HepG2 (cell line): ENCODE results near the gene SALL4. TPM values are rescaled to one million over a fixed set of nuclear protein-coding genes. Genes with fewer than 3 reads are reported as not detected.

Experiments used
- ATF3 ChIP-seq: sonication (generic); formaldehyde crosslinking; IDR thresholded peaks from 2 replicates; pipeline ENCODE4 v1.4.0; 2020; ENCODE audit warnings: missing genetic modification reagents
- CBX5 ChIP-seq: sonication (generic); formaldehyde crosslinking; IDR thresholded peaks from 2 replicates; pipeline ENCODE4 v1.4.0; 2020; ENCODE audit warnings: missing genetic modification reagents, borderline replicate concordance
- FOXC1 ChIP-seq: sonication (generic); formaldehyde crosslinking; IDR thresholded peaks from 2 replicates; pipeline ENCODE4 v1.8.0; 2022; ENCODE audit warnings: mild to moderate bottlenecking, missing genetic modification reagents, borderline replicate concordance
- SYNCRIP ChIP-seq: fragments of 200-400 bp; formaldehyde crosslinking; IDR thresholded peaks from 2 replicates; pipeline ENCODE4 v1.6.1; 2018; ENCODE audit warnings: mild to moderate bottlenecking, low read depth, low read length; ENCODE audit not compliant: insufficient read depth
- UBTF ChIP-seq: sonication (generic); formaldehyde crosslinking; IDR thresholded peaks from 2 replicates; pipeline ENCODE4 v1.4.0; 2020; ENCODE audit warnings: mild to moderate bottlenecking, missing genetic modification reagents
- ZBTB40 ChIP-seq, 2 experiments: fragments of 450-650 bp in 1 of 2; sonication (generic) in 1 of 2; formaldehyde crosslinking in 1 of 2; IDR thresholded peaks; 2 replicates each; pipeline versions ENCODE4 v1.6.1 to v1.8.0; 2016 to 2022; ENCODE audit warnings: antibody characterized with exemption in 1 of 2, mild to moderate bottlenecking in 1 of 2, missing genetic modification reagents in 1 of 2
- ZNF646 ChIP-seq: sonication (generic); formaldehyde crosslinking; IDR thresholded peaks from 2 replicates; pipeline ENCODE4 v1.9.0; 2021; ENCODE audit warnings: mild to moderate bottlenecking, missing genetic modification reagents
- ZSCAN22 ChIP-seq: sonication (generic); formaldehyde crosslinking; IDR thresholded peaks from 2 replicates; pipeline ENCODE4 v1.4.0; 2020; ENCODE audit warnings: mild to moderate bottlenecking, missing genetic modification reagents
- polyA plus RNA-seq, 8 experiments: library from polyadenylated mRNA; depleted of rRNA in 3 of 8; stranded (reverse) in 7 of 8; unstranded in 1 of 8; fragments of >200 nt; fragmentation: Illumina TruSeq in 4 of 8; extraction: Trizol in 4 of 8; gene quantifications; 2 replicates each; pipeline versions ENCODE4 v1.2.1 to v1.2.3, GENCODE V29; 2011 to 2016; ENCODE audit warnings: low read depth in 4 of 8, missing spikeins in 1 of 8, mixed read lengths in 1 of 8; ENCODE audit not compliant: insufficient read depth in 1 of 8
- total RNA-seq, 5 experiments: library from RNA; depleted of rRNA; stranded (reverse); fragments of >200 nt; fragmentation: Illumina TruSeq; extraction: Trizol; gene quantifications; 2 replicates each; pipeline ENCODE4 v1.2.3, GENCODE V29; 2016; ENCODE audit warnings: low read depth in 1 of 5

Gene SALL4
- total and polyA plus RNA-seq, 2 of the 13 experiments (the other 11 are each of a cell fraction or from before 2014, with no cell fraction given): 0.33 to 1.8 TPM

GRCh38 chr20:51815383-51816076 is 13.2 kb upstream of the SALL4 start (continued):
- TF ChIP-seq ZNF646 (CRISPR knock-in tag) (no peak; the same call in 1 of the 2 replicates), SYNCRIP (no peak), CBX5 (CRISPR knock-in tag) (no peak; the same call in 1 of the 2 replicates), ZSCAN22 (no peak), ATF3 (CRISPR knock-in tag) (no peak), UBTF (CRISPR knock-in tag) (no peak), FOXC1 (CRISPR knock-in tag) (no peak), ZBTB40 (IDR thresholded peaks at IDR 0.05) (no peak), ZBTB40 (CRISPR knock-in tag; IDR thresholded peaks at IDR 0.05) (no peak)
